ENCODE data around the gene TMEM184B.

DNA sequence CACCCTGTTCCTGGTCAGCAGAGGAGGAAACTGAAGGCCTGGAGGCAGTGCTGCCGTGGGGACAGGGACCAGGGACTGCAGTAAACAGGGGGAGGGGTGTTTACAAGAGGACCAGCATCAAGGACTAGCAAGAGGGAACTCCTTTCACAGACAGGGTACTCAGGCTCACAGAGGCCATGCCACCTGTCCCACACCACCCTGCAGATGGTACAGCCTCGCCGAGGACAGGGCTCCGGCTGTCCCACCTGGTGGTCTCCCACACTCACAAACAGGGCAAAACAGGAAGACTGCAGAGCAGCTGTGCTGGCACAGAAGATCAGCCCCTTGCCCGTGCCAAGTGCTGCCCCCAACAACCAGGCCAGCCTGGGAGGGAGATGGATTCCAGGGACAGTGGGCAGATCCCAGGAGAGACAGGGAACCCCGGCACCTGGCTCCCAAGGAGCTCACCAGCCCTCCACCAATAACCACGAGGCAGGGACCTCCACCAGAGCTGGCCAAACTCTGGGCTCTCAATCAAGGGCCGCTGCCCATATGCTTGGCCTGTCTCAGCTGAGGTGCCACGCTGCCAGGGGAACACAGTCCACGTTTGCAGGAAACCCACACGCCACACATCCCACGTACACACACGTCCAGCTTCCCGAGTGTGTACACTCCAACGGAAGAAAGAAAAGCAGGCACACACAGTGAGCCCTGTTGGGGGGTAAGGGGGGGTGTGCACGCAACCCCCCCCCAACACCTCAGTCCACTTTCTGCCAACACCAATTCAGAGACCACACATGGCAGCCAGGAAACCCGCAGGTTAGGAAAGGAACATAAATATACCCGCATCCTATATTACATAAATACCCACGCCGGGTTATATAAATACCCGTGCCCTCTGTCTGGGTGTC, 42.4 kb upstream of the TMEM184B start:
- TF ChIP-seq, protein P1, sequence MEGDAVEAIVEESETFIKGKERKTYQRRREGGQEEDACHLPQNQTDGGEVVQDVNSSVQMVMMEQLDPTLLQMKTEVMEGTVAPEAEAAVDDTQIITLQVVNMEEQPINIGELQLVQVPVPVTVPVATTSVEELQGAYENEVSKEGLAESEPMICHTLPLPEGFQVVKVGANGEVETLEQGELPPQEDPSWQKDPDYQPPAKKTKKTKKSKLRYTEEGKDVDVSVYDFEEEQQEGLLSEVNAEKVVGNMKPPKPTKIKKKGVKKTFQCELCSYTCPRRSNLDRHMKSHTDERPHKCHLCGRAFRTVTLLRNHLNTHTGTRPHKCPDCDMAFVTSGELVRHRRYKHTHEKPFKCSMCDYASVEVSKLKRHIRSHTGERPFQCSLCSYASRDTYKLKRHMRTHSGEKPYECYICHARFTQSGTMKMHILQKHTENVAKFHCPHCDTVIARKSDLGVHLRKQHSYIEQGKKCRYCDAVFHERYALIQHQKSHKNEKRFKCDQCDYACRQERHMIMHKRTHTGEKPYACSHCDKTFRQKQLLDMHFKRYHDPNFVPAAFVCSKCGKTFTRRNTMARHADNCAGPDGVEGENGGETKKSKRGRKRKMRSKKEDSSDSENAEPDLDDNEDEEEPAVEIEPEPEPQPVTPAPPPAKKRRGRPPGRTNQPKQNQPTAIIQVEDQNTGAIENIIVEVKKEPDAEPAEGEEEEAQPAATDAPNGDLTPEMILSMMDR (IDR thresholded peaks at IDR 0.05), result no peak
- no peak for TF ChIP-seq ZFX (IDR thresholded peaks at IDR 0.05; ENCODE audit: borderline replicate concordance)
